NCI-H2107 treated with DMSO at 0.1 percent for 48 hours (cell line): Measurements from ENCODE around the gene UBE2Q2.
"Not testable (repeated sequence)": the region's sequence is repeated elsewhere in the genome, so short reads cannot be mapped to it uniquely, and the experiment has no call there.

Experiments used
- DNase-seq: peaks from one replicate; lab custom pipeline; 2025; ENCODE audit not compliant: unreplicated experiment; lab: John Stamatoyannopoulos, UW

The UBE2Q2 gene

GRCh38 chr15:75864213-75865059, 21.2 kb downstream of the UBE2Q2 start:
- no peak for DNase-seq

DNA sequence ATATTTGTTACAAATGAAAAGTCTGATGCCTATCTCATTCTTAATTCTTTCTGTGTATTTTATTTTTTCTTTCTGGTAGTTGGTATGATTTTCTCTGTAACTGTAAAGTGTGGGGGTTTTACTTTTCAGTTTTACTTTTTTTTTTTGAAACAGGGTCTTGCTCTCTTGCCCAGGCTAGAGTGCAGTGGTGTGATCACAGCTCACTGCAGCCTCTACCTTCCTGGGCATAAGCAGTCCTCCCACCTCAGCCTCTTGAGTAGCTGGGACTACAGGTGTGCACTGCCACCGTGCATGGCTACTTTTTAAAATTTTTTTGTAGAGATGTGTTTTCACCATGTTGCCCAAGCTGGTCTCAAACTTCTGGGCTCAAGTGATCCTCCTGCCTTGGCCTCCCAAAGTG, 22.8 kb downstream of the UBE2Q2 start:
- not testable (repeated sequence) for DNase-seq

DNA sequence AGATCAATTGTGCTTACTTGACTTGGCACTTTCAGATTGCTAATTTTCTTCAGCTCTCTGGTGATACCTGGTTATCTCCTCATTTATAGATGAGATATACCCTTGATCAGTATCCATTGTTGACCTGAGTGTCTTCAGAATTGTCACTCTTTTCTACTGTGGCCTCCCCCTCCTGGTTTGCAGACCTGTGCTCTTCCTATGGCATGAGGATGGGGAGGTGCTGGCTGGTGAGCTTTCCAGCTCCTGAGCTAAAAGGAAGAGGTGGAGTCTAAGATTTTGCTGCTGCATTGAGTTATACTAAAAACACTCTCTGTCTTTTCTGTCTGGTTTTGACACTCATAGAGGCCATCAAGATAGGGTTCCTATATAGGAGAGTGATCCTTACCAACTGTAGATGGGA, 23.7 kb downstream of the UBE2Q2 start:
- no peak for DNase-seq

GRCh38 chr15:75867449-75867848, 24.2 kb downstream of the UBE2Q2 start:
- no peak for DNase-seq

- DNase-seq = no peak
These were observed 24.8 kb downstream of the UBE2Q2 start for GRCh38 chr15:75868019-75868418.

DNA sequence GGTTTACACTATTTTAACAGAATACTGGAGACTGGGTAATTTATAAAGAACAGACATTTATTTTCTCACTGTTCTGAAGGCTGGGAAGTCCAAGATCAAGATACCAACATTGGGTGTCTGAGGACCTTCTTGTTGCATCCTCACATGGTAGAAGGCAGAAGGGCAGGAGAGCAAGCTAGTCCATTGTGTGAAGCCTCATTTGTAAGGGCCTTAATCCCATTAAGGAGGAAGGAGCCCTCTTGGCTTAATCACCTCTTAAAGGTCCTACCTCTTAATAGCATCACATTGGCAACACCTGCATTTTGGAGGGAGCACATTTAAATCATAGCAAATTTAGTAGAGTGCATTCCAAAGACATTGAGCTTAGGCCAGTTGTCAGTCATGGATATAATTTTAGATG, 26.2 kb downstream of the UBE2Q2 start:
- DNase-seq = no peak

DNA sequence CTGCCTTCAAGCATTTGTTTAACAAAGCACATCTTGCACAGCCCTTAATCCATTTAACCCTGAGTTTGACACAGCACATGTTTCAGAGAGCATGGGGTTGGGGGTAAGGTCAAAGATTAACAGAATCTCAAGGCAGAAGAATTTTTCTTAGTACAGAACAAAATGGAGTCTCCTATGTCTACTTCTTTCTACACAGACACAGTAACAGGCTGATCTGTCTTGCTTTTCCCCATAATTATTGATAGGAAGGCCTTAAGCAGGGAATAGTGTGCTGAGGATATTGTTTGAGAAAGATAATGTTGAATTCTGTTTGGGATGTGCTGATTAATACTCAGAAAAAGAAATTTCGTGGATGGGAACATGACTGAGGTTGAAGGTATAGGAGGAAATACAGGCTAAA, 28.3 kb downstream of the UBE2Q2 start:
- DNase-seq = not testable (repeated sequence)

DNA sequence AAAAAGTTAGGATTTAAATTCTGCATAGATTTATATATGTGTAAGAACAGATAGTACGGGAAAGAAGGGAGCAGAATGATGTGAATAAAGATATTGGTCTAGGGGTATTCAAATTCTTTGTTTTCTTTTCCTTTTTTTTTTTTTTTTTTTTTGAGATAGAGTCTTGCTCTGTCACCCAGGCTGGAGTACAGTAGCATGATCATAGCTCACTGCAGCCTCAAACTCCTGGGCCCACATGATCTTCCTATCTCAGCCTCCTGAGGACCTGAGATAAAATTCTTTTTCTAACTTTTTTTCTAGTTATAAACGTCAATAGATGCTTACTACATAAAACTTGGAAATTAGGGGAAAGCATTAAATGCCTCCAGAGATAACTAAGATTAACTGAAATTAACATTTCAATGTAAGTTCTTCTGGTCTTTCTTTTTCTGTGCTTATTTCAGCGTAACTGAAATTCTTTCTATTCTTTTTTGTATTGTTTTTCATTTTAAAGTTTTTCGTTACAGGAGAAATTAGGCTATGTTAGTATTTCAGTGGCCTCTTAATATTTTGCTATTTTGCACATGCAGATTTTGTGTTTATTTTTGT, 29.2 kb downstream of the UBE2Q2 start:
- DNase-seq = no peak

DNA sequence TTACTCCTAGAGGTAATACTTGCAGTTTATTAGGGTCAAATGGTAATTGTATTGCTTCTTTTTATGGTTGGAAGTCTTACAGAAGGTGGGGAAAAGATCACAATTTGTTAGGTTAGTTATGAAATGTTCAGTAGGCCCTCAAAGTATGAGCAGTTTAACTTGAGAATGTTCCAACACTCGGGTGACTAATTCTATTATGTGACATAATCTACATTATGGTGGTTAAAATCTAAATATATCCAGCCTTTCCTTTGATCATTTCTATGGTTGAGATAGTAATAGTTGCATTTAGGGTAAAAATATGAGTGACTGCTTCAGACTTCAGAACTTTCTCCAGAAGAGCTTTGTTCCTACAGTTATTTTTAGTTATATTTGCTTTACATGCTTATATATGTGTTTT, 40.8 kb downstream of the UBE2Q2 start:
- no peak for DNase-seq

DNA sequence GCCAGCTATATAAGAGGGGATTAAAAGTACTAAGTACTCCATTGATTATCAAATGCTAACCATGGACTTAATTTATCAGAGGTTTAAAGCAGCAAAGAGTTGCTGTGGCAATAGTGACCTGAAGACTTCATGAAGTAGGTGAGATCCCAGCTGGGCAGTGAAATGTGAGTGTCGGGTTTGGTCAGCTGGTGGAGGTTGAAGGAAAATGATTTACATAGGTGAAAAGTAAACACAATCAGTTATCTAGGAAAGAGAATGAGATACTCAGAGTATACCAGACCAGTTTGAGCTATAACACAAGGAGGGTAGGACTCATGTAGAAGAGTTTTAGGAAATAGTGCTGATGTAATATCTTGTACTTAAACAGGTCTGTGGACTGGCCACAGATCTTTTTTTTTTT, 43.9 kb downstream of the UBE2Q2 start:
- no peak for DNase-seq

GRCh38 chr15:75891895-75892294, 48.6 kb downstream of the UBE2Q2 start:
- DNase-seq = no peak

DNA sequence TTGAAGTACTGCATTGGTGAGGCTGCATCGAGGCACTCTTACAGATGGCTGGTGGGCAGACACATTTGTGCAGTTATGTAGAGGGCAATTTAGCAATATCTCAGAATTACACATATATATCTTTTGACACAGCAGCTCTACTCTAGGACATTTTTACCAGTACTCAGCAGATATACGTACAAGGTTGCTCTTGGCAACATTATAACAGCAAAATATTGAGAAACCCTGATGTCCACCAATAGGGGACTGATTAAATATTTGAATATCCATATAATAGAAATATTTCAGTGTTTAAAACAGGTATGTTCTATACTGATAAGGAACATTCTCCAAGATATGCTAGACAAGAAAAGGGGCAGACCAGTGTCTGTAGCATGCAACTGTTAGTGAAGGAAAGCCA, 52.5 kb downstream of the UBE2Q2 start:
- no peak for DNase-seq

DNA sequence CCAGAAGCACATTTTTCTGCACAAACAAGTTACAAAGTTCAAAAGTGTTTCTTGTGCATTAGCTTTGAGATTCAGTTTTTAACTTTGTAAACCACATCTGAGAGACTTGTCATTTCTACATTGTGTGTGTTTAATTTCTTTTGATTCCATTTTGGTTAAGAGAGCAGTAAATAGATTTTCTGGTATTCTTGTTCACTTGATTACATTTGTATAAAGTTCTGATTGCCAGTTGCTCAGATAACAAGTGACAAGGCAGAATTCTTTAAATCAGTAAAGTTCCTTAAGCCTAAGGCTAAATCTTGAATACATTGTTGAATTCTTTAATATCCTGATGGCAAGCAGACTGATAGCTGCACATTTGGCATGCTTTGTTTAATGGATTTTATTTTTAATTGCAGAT, 57.3 kb downstream of the UBE2Q2 start:
- no peak for DNase-seq

GRCh38 chr15:75902129-75902557, 58.9 kb downstream of the UBE2Q2 start:
- no peak for DNase-seq

- peak; percentile 46 for DNase-seq
These were observed 60.3 kb downstream of the UBE2Q2 start, which contains the start of gene FBXO22 for GRCh38 chr15:75903331-75904239. Gene FBXO22, plus strand, starts transcription at chr15:75903878. Its CDS starts 86 bp downstream, at chr15:75903964.

GRCh38 chr15:75905231-75905630, 62.0 kb downstream of the UBE2Q2 start:
- no peak for DNase-seq

GRCh38 chr15:75910355-75910754, 67.1 kb downstream of the UBE2Q2 start:
- DNase-seq = not testable (repeated sequence)

DNA sequence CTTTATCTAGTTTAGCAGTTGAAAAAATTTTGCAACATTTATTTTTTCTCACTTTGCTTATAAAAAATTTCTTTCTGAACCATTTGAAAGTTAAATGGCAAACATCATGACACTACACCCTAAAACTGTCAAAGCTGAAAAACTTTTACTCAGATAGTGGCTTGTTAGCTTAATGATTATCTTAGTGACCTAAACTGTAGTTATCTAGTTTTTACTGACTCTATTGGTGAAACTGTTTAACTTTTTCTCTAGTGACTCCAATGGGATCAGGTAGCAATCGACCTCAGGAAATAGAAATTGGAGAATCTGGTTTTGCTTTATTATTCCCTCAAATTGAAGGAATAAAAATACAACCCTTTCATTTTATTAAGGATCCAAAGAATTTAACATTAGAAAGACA, 73.7 kb downstream of the UBE2Q2 start:
- DNase-seq = no peak

DNA sequence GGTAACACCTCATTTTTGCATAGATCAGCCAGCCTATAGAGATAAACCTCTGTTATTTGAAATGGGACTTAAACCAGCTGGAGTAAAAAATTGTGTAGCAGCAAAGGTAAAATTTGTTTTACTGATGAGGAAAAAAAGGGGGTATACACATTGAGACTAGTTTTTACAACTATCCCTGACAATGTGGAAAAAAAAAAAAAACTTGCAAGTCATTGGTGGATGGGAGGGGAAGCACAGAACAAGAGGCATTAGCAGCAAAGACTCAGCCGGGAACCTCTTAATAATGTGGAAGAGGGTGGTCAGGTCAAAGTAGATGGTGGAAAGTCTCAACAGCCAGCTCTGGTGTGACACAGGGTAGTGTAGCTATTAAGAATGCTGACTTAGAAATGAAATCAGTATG, 74.9 kb downstream of the UBE2Q2 start:
- no peak for DNase-seq

- no peak for DNase-seq
These were observed 76.8 kb downstream of the UBE2Q2 start for GRCh38 chr15:75920079-75920478.
